ENCODE measurements around the gene BRME1. TPM values are rescaled to one million over a fixed set of nuclear protein-coding genes. Genes with fewer than 3 reads are reported as not detected.

BRME1 gene
- total RNA-seq, 1 donor from 2014 or later: 2.0 TPM

- ATAC-seq: no peak
- DNase-seq: no peak
- intact Hi-C loops (cut with DNase I): no loop called here
- Histone ChIP-seq H3K36me3 (peaks cover 34% of the 10 kb centered on the region), H3K4me1 (peaks cover 83% of the 10 kb centered on the region), H3K27ac (peak overlapping the region; percentile 100), H3K27me3 (ENCODE audit: low read depth) (no peaks in the 10 kb centered on the region), H3K4me3 (peak overlapping the region; percentile 83), H3K9me3 (no peaks in the 10 kb centered on the region)
- no peak for TF ChIP-seq CTCF (IDR thresholded peaks at IDR 0.05)
Measured at GRCh38 chr19:13838435-13839129, 67.3 kb downstream of the BRME1 start.

GRCh38 chr19:13835791-13836723 lies 69.9 kb downstream of the BRME1 start:
- H3K4me3 ChIP-seq: peak overlapping the region; percentile 83
- intact Hi-C loops (cut with DNase I): no loop called here
- DNase-seq (peak; percentile 82), ATAC-seq (no peak)
- peaks cover 37% of the 10 kb centered on the region for H3K36me3 ChIP-seq
- H3K4me1 ChIP-seq: peaks cover 87% of the 10 kb centered on the region
- H3K27me3 ChIP-seq (ENCODE audit: low read depth): no peaks in the 10 kb centered on the region
- H3K9me3 ChIP-seq: no peaks in the 10 kb centered on the region
- TF ChIP-seq CTCF (IDR thresholded peaks at IDR 0.05): no peak
- H3K27ac ChIP-seq: peak overlapping the region; percentile 100

DNA sequence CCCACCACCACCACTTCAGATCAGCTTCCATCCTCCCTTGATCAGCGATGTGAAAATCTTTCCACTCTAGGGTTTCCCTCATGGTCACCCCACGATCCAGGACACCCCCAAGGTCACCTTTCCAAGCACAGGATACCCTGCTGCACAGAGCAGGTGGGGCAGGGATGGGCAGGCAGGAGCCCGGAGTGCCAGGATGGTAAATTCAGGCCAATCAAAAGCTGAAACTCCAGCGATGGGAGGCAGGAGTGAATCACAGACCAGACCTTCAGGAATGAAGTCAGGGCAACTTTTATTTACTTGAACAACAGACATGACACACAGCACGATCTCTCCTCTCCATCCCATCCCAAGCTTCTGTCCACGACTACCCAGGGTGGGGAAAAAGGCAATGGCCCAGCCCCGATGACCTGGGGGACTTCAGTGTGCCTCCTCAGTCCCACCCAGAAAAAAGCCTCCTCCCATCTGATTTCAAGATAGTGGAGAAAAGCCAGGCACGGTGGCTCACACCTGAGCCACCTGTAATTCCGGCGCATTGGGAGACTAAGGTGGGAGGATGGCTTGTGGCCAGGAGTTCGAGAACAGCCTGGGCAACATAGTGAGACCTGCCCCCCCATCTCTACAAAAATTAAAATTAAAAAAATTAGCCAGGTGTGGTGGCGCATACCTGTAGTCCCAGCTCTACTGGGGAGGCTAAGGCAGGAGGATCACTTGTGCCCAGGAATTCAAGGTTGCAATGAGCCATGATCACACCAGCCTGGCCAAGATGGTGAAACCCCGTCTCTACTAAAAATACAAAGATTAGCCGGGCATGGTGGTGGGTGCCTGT lies 71.5 kb downstream of the BRME1 start:
- ATAC-seq (no peak), DNase-seq (no peak)
- peak overlapping the region; percentile 44 for H3K4me3 ChIP-seq
- H3K27me3 ChIP-seq (ENCODE audit: low read depth): no peaks in the 10 kb centered on the region
- intact Hi-C loops (cut with DNase I): no loop called here
- no peak for TF ChIP-seq CTCF (IDR thresholded peaks at IDR 0.05)
- H3K27ac ChIP-seq: peak overlapping the region; percentile 100
- peaks cover 49% of the 10 kb centered on the region for H3K36me3 ChIP-seq
- H3K4me1 ChIP-seq: peaks cover 73% of the 10 kb centered on the region
- H3K9me3 ChIP-seq: no peaks in the 10 kb centered on the region

- H3K27ac ChIP-seq: peak overlapping the region; percentile 100
- no peaks in the 10 kb centered on the region for H3K27me3 ChIP-seq (ENCODE audit: low read depth)
- intact Hi-C loops (cut with DNase I): no loop called here
- peak; percentile 73 to 88 for ATAC-seq
- peaks cover 51% of the 10 kb centered on the region for H3K36me3 ChIP-seq
- peak overlapping the region; percentile 44 for H3K4me3 ChIP-seq
- DNase-seq: peak; percentile 95
- no peaks in the 10 kb centered on the region for H3K9me3 ChIP-seq
- peaks cover 65% of the 10 kb centered on the region for H3K4me1 ChIP-seq
- TF ChIP-seq CTCF (IDR thresholded peaks at IDR 0.05): peak; percentile 47
Measured at GRCh38 chr19:13833330-13834243, 72.3 kb downstream of the BRME1 start.

Small RNA genes lying within 50 kb of the gene (microRNA-seq; reads per million reads assigned to microRNA genes)
- gene MIR181C (ENCODE audit: borderline number of aligned reads) (375 reads per million, percentile 71 among the genes with 10 or more reads in this experiment), gene MIR181D (ENCODE audit: borderline number of aligned reads) (138 reads per million, percentile 57 among the genes with 10 or more reads in this experiment)

Other genes starting within 250 kb of the BRME1 start
- gene MRI1, start 141.6 kb downstream of the BRME1 start, total RNA-seq: 30.4 TPM
- 68.0 TPM for gene C19orf53, start 131.7 kb downstream of the BRME1 start, total RNA-seq
- 7.4 TPM for gene ZSWIM4, start 110.7 kb downstream of the BRME1 start, total RNA-seq
- 0.68 TPM for gene NANOS3, start 29.0 kb downstream of the BRME1 start, total RNA-seq
- gene CC2D1A, start 84 bp upstream of the BRME1 start, total RNA-seq: 32.4 TPM
- gene PODNL1, start 32.3 kb upstream of the BRME1 start, total RNA-seq: 2.7 TPM
- gene DCAF15, start 46.4 kb upstream of the BRME1 start, total RNA-seq: 28.4 TPM
- 17.8 TPM for gene RFX1, start 100.2 kb upstream of the BRME1 start, total RNA-seq
- not detected for gene RLN3, start 122.0 kb upstream of the BRME1 start, total RNA-seq
- 20.4 TPM for gene IL27RA, start 125.6 kb upstream of the BRME1 start, total RNA-seq
- 7.7 TPM for gene PALM3, start 156.0 kb upstream of the BRME1 start, total RNA-seq
- gene MISP3, start 166.7 kb upstream of the BRME1 start, total RNA-seq: 7.1 TPM
- not detected for gene C19orf67, start 179.7 kb upstream of the BRME1 start, total RNA-seq
- gene SAMD1, start 184.6 kb upstream of the BRME1 start, total RNA-seq: 51.4 TPM
- gene PRKACA, start 211.6 kb upstream of the BRME1 start, total RNA-seq: 87.1 TPM
- 2.6 TPM for gene ASF1B, start 230.5 kb upstream of the BRME1 start, total RNA-seq